CD14-positive monocyte (primary cell): ENCODE measurements around the gene DHRS3. TPM values are rescaled to one million over a fixed set of nuclear protein-coding genes. Genes with fewer than 3 reads are reported as not detected.

ENCODE experiments used
- DNase-seq, 3 donors: peaks; one replicate each; pipeline ENCODE4 v3.0.0-alpha.2; 2011 to 2022
- H2AFZ ChIP-seq: 2 replicates; pipeline ENCODE4 v1.6.0; 2012; ENCODE audit warnings: mild to moderate bottlenecking, low read depth, low read length, inconsistent platforms; ENCODE audit not compliant: insufficient read depth, poor library complexity, severe bottlenecking
- H3K27ac ChIP-seq, 2 donors: 1 replicate in 1 of 2; 2 replicates in 1 of 2; pipeline ENCODE4 v1.5.1; 2012 to 2013; ENCODE audit warnings: low read length in 2 of 2, control low read depth in 1 of 2, inconsistent platforms in 1 of 2, low read depth in 1 of 2, mild to moderate bottlenecking in 1 of 2
- H3K27me3 ChIP-seq, 2 donors: one replicate each; pipeline versions ENCODE4 v1.6.0 to v1.6.1; 2011 to 2013; ENCODE audit warnings: low read length in 2 of 2; ENCODE audit not compliant: control insufficient read depth in 2 of 2, insufficient read depth in 2 of 2
- H3K36me3 ChIP-seq, 2 donors: replicated peaks in 1 of 2; 1 replicate in 1 of 2; 2 replicates in 1 of 2; pipeline versions ENCODE4 v1.5.1 to v1.6.1; 2012 to 2013; ENCODE audit warnings: low read length in 2 of 2, control low read depth in 1 of 2, inconsistent platforms in 1 of 2, mild to moderate bottlenecking in 1 of 2; ENCODE audit not compliant: insufficient read depth in 2 of 2, control insufficient read depth in 1 of 2
- H3K4me1 ChIP-seq, 2 donors: 1 replicate in 1 of 2; 2 replicates in 1 of 2; pipeline versions ENCODE4 v1.5.1 to v1.6.1; 2012 to 2013; ENCODE audit warnings: low read length in 2 of 2, control low read depth in 1 of 2, inconsistent platforms in 1 of 2, mild to moderate bottlenecking in 1 of 2, moderate library complexity in 1 of 2; ENCODE audit not compliant: insufficient read depth in 2 of 2, control insufficient read depth in 1 of 2
- H3K4me2 ChIP-seq: replicated peaks from 2 replicates; pipeline ENCODE3; 2012; ENCODE audit warnings: low read length, moderate library complexity, mild to moderate bottlenecking; ENCODE audit not compliant: poor library complexity, severe bottlenecking; ENCODE audit errors: extremely low read depth
- H3K4me3 ChIP-seq, 3 experiments: fragments of 200-600 bp in 1 of 3; sonication (generic) in 1 of 3; replicated peaks in 1 of 3; 1 replicate in 2 of 3; 2 replicates in 1 of 3; pipeline ENCODE4 v1.5.1; 2011 to 2013; ENCODE audit warnings: low read length in 3 of 3, mild to moderate bottlenecking in 3 of 3, control low read depth in 2 of 3, low read depth in 2 of 3, inconsistent platforms in 1 of 3, moderate library complexity in 1 of 3
- H3K79me2 ChIP-seq: 2 replicates; pipeline ENCODE4 v1.6.0; 2012; ENCODE audit warnings: mild to moderate bottlenecking, control low read depth, inconsistent platforms, low read length, moderate library complexity; ENCODE audit not compliant: insufficient read depth
- H3K9ac ChIP-seq: 2 replicates; pipeline ENCODE4 v1.6.0; 2017; ENCODE audit warnings: low read length, mild to moderate bottlenecking; ENCODE audit not compliant: insufficient read depth, poor library complexity, severe bottlenecking
- H3K9me3 ChIP-seq, 2 donors: replicated peaks in 1 of 2; 1 replicate in 1 of 2; 2 replicates in 1 of 2; pipeline versions ENCODE4 v1.5.1 to v1.6.1; 2012 to 2013; ENCODE audit warnings: low read length in 2 of 2, control low read depth in 1 of 2; ENCODE audit not compliant: control insufficient read depth in 1 of 2, insufficient read depth in 1 of 2
- H4K20me1 ChIP-seq: 2 replicates; pipeline ENCODE4 v1.6.0; 2012; ENCODE audit warnings: mild to moderate bottlenecking, low read length, control low read depth, moderate library complexity; ENCODE audit not compliant: insufficient read depth
- H3K27ac Mint-ChIP-seq, 7 donors: one replicate each; pipeline ENCODE4 v1.8.0; 2020; ENCODE audit warnings: mild to moderate bottlenecking in 7 of 7, mixed read lengths in 7 of 7, moderate library complexity in 6 of 7, inconsistent platforms in 2 of 7
- H3K27me3 Mint-ChIP-seq, 3 donors: one replicate each; pipeline ENCODE4 v1.8.0; 2021 to 2022; ENCODE audit warnings: low read depth in 3 of 3, mild to moderate bottlenecking in 3 of 3, mixed read lengths in 3 of 3, moderate library complexity in 3 of 3, inconsistent platforms in 1 of 3
- H3K36me3 Mint-ChIP-seq, 2 donors: one replicate each; pipeline ENCODE4 v1.8.0; 2020; ENCODE audit warnings: mixed read lengths in 2 of 2, inconsistent platforms in 1 of 2, mild to moderate bottlenecking in 1 of 2
- H3K4me1 Mint-ChIP-seq: one replicate; pipeline ENCODE4 v1.8.0; 2020; ENCODE audit warnings: mild to moderate bottlenecking, mixed read lengths
- H3K4me3 Mint-ChIP-seq, 2 donors: one replicate each; pipeline ENCODE4 v1.8.0; 2020; ENCODE audit warnings: mild to moderate bottlenecking in 2 of 2, mixed read lengths in 2 of 2, moderate library complexity in 1 of 2
- H3K9me3 Mint-ChIP-seq, 7 donors: one replicate each; pipeline ENCODE4 v1.8.0; 2020 to 2022; ENCODE audit warnings: mixed read lengths in 7 of 7, mild to moderate bottlenecking in 6 of 7, moderate library complexity in 6 of 7, inconsistent platforms in 2 of 7
- CTCF ChIP-seq: fragments of 200-600 bp; IDR thresholded peaks from one replicate; pipeline ENCODE4 v1.8.0; 2022; ENCODE audit warnings: antibody characterized with exemption, mild to moderate bottlenecking
- WGBS: methylation state at CpG from one replicate; pipeline ENCODE4 v1.1.5; 2013; ENCODE audit warnings: missing lambda C conversion rate; ENCODE audit not compliant: insufficient coverage; 5-methylcytosine and 5-hydroxymethylcytosine counted together
- intact Hi-C, 2 donors: fragments of 100-400 bp; cut with micrococcal nuclease; formaldehyde crosslinking; loops; one replicate each; pipeline versions ENCODE4 v1.15.0 to v1.15.1; 2023
- polyA plus RNA-seq, 3 donors: library from polyadenylated mRNA; depleted of rRNA in 1 of 3; unstranded in 2 of 3; stranded (reverse) in 1 of 3; fragments of 300-500 nt in 2 of 3; fragments of >200 nt in 1 of 3; fragmentation: Illumina TruSeq in 2 of 3; gene quantifications; 1 replicate in 2 of 3; 2 replicates in 1 of 3; pipeline ENCODE4 v1.2.3, GENCODE V29; 2012 to 2021

DHRS3 gene
- polyA plus RNA-seq, 3 donors: 0.23 to 0.59 (median 0.29) TPM

DNA sequence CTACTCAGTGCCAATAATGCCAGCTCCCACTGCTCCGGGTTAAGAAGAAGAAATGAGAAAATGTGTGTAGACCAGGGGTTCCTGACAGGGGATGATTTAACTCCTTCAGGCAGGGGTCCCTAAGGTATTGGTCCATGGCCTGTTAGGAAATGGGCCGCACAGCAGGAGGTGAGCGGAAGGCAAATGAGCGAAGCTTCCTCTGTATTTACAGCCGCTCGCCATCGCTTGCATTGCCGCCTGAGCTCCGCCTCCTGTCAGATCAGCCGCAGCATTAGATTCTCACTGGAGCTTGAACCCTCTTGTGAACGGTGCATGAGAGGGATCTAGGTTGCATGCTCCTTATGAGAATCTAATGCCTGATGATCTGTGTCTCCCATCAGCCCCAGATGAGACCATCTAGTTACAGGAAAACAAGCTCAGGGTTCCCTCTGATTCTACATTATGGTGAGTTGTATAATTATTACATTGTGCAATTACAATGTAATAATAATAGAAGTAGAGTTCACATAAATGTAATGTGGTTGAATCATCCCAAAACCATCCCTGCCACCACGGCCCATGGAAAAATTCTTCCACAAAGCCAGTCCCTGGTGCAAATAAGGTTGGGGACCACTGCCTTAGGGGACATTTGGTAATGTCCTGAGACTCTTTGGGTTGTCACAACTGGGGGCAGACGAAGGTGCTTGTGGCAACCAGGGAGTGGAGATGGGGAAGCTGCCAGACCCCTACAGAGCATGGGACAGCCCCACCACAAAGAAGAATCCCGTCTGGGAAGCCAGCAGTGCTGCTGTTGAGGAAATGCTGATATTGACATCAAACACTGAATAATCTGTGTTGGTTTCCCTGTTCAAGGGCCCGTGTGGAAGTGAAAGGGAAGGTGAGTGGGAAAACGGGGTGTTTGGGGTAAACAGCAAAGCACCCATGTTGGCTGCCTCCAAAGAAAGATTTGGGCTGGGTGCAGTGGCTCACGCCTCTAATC is 60.8 kb downstream of the DHRS3 start:
- H3K9me3 ChIP-seq: peaks cover 7 to 12% of the 10 kb centered on the region in 2 donors
- no peak for DNase-seq
- no peaks in the 10 kb centered on the region for H3K79me2 ChIP-seq
- Mint-ChIP-seq H3K4me3 (no peak overlapping the region), H3K9me3 (peaks cover 2 to 15% (median 5%) of the 10 kb centered on the region in 7 donors), H3K27me3 (peaks cover 1 to 6% (median 5%) of the 10 kb centered on the region in 3 donors), H3K4me1 (peaks cover 5% of the 10 kb centered on the region), H3K36me3 (no peaks in the 10 kb centered on the region), H3K27ac (peak overlapping the region in 2 of 7 donors; percentile 33 to 58)
- H3K36me3 ChIP-seq: no peaks in the 10 kb centered on the region
- WGBS: 89% methylated on average over 15 of the region's 17 CpGs
- H3K4me1 ChIP-seq: no peaks in the 10 kb centered on the region
- H3K27me3 ChIP-seq: no peaks in the 10 kb centered on the region
- H3K9ac ChIP-seq: no peak overlapping the region
- intact Hi-C loops: no loop called here
- no peak overlapping the region for H3K4me3 ChIP-seq
- no peaks in the 10 kb centered on the region for H4K20me1 ChIP-seq
- no peak overlapping the region for H3K27ac ChIP-seq
- no peak for TF ChIP-seq CTCF
- no peak overlapping the region for H2AFZ ChIP-seq
- H3K4me2 ChIP-seq: no peak overlapping the region

DNA sequence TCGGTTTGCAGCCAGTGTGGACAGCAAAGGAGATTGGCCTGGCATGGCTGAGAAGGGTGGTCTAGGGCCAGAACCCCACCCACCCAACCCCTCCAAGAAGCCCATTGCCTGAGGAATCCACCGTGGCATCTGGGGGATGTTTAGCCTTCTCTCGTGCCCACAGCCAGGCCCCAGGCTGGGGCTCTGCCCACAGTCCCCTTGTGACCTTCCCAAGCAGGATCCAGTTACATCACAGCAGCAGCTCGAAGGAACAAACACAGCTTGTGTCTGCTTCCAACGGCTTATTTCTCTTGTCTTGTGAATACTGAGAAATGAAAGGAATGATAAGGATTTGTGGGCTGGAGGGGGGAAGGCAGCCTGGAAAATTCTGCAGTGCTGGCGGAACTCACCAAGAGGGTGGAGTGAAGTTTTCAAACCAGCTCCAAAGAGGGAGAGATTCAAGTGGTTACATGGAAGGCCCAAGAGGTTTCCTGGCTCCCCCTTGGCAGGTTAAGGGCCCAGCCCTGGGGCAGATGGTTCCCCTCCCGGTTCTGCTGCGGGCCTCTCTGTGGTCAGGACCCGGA is 61.6 kb downstream of the DHRS3 start:
- peak overlapping the region in 1 of 7 donors; percentile 33 for H3K27ac Mint-ChIP-seq
- Histone ChIP-seq H3K9me3 (peaks cover under 1 to 4% of the 10 kb centered on the region in 2 donors), H3K4me2 (no peak overlapping the region), H4K20me1 (no peaks in the 10 kb centered on the region), H3K27ac (no peak overlapping the region), H2AFZ (no peak overlapping the region), H3K4me1 (no peaks in the 10 kb centered on the region), H3K79me2 (no peaks in the 10 kb centered on the region), H3K36me3 (no peaks in the 10 kb centered on the region), H3K27me3 (no peaks in the 10 kb centered on the region), H3K9ac (no peak overlapping the region), H3K4me3 (no peak overlapping the region)
- intact Hi-C loops: no loop called here
- DNase-seq: no peak
- WGBS: 38% methylated on average over 5 of the region's 9 CpGs
- peaks cover 5% of the 10 kb centered on the region for H3K4me1 Mint-ChIP-seq
- H3K9me3 Mint-ChIP-seq: peaks cover 0 to 8% (median 0%) of the 10 kb centered on the region in 7 donors
- no peak overlapping the region for H3K4me3 Mint-ChIP-seq
- H3K27me3 Mint-ChIP-seq: peaks cover 1 to 6% (median 5%) of the 10 kb centered on the region in 3 donors
- no peaks in the 10 kb centered on the region for H3K36me3 Mint-ChIP-seq
- no peak for TF ChIP-seq CTCF
